ENCODE data around the gene ATXN10.

GRCh38 chr22:45672564-45673481, 1.2 kb downstream of the ATXN10 start:
- no peak for TF ChIP-seq RAD21 (IDR thresholded peaks at IDR 0.05; ENCODE audit: low read depth)
- no peak for TF ChIP-seq CTCF (IDR thresholded peaks at IDR 0.05 in 2 of 3, conservative IDR thresholded peaks at IDR 0.05 in 1 of 3; ENCODE audit: borderline replicate concordance in 1 of 3, insufficient read depth in 1 of 3, low read depth in 2 of 3, low read length in 2 of 3)
- TF ChIP-seq, protein P1, sequence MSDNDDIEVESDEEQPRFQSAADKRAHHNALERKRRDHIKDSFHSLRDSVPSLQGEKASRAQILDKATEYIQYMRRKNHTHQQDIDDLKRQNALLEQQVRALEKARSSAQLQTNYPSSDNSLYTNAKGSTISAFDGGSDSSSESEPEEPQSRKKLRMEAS (IDR thresholded peaks at IDR 0.05) = no peak
- TF ChIP-seq, protein P2, sequence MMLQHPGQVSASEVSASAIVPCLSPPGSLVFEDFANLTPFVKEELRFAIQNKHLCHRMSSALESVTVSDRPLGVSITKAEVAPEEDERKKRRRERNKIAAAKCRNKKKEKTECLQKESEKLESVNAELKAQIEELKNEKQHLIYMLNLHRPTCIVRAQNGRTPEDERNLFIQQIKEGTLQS (IDR thresholded peaks at IDR 0.05) = no peak
- TF ChIP-seq REST (IDR thresholded peaks at IDR 0.05; ENCODE audit: low read depth) = no peak
- no peak for TF ChIP-seq EZH2 (IDR thresholded peaks at IDR 0.05)
